ENCODE measurements around the gene ADSL.

- no peak for TF ChIP-seq CTCF (conservative IDR thresholded peaks at IDR 0.05; ENCODE audit: low read length)
- TF ChIP-seq EZH2phosphoT487 (IDR thresholded peaks at IDR 0.05; ENCODE audit: borderline replicate concordance, low read depth, low read length) = no peak
These were observed 53.9 kb downstream of the ADSL start for GRCh38 chr22:40400159-40400558.
